Measurements from ENCODE around the gene FOXI2.
A peak's percentile ranks its signal among the peaks of the same experiment; 100 is the strongest.

FOXI2 gene

GRCh38 chr10:127736915-127737562 lies at the start of gene FOXI2:
FOXI2 (plus strand) TSS chr10:127737185; CDS start chr10:127737274, 89 bp downstream.
- no peak within 1 kb of the TSS for H3K9ac ChIP-seq (ENCODE audit: low read length in 5 of 5)
- no peak within 1 kb of the TSS for H3K27ac ChIP-seq (ENCODE audit: low read depth, low read length)
- H3K36me3 ChIP-seq (ENCODE audit: control insufficient read depth in 5 of 5, insufficient read depth in 5 of 5, low read length in 5 of 5) = no peaks in the 10 kb centered on the region
- peak within 1 kb of the TSS in 3 of 5 donors; percentile 22 to 45 (median 41) for H3K4me3 ChIP-seq (ENCODE audit: low read depth in 1 of 5, low read length in 5 of 5)
- H3K9me3 ChIP-seq (ENCODE audit: control insufficient read depth in 5 of 5, low read length in 5 of 5) = no peaks in the 10 kb centered on the region
- peaks cover 0 to 26% (median 4%) of the 10 kb centered on the region in 5 donors for H3K4me1 ChIP-seq (ENCODE audit: control insufficient read depth in 5 of 5, insufficient read depth in 5 of 5, low read length in 5 of 5)
- H3K27me3 ChIP-seq (ENCODE audit: control insufficient read depth in 5 of 5, insufficient read depth in 4 of 5, low read length in 5 of 5) = peaks cover 36 to 66% (median 50%) of the 10 kb centered on the region in 5 donors

- H3K4me1 ChIP-seq (ENCODE audit: control insufficient read depth in 5 of 5, insufficient read depth in 5 of 5, low read length in 5 of 5) = no peaks in the 10 kb centered on the region
- no peak overlapping the region for H3K9ac ChIP-seq (ENCODE audit: low read length in 5 of 5)
- H3K27me3 ChIP-seq (ENCODE audit: control insufficient read depth in 5 of 5, insufficient read depth in 4 of 5, low read length in 5 of 5) = no peaks in the 10 kb centered on the region
- H3K36me3 ChIP-seq (ENCODE audit: control insufficient read depth in 5 of 5, insufficient read depth in 5 of 5, low read length in 5 of 5) = no peaks in the 10 kb centered on the region
- no peak overlapping the region for H3K4me3 ChIP-seq (ENCODE audit: low read depth in 1 of 5, low read length in 5 of 5)
- no peaks in the 10 kb centered on the region for H3K9me3 ChIP-seq (ENCODE audit: control insufficient read depth in 5 of 5, low read length in 5 of 5)
- no peak overlapping the region for H3K27ac ChIP-seq (ENCODE audit: low read depth, low read length)
These were observed 49.4 kb upstream of the FOXI2 start for GRCh38 chr10:127687548-127687947.

- no peak overlapping the region for H3K9ac ChIP-seq (ENCODE audit: low read length in 5 of 5)
These were observed 46.7 kb upstream of the FOXI2 start for GRCh38 chr10:127690176-127690835.

GRCh38 chr10:127694580-127695193 lies 42.3 kb upstream of the FOXI2 start:
- no peak overlapping the region for H3K27ac ChIP-seq (ENCODE audit: low read depth, low read length)
- H3K9me3 ChIP-seq (ENCODE audit: control insufficient read depth in 5 of 5, low read length in 5 of 5) = no peaks in the 10 kb centered on the region
- H3K27me3 ChIP-seq (ENCODE audit: control insufficient read depth in 5 of 5, insufficient read depth in 4 of 5, low read length in 5 of 5) = peaks cover 0 to 3% (median 0%) of the 10 kb centered on the region in 5 donors
- H3K4me3 ChIP-seq (ENCODE audit: low read depth in 1 of 5, low read length in 5 of 5) = no peak overlapping the region
- H3K36me3 ChIP-seq (ENCODE audit: control insufficient read depth in 5 of 5, insufficient read depth in 5 of 5, low read length in 5 of 5) = no peaks in the 10 kb centered on the region
- no peaks in the 10 kb centered on the region for H3K4me1 ChIP-seq (ENCODE audit: control insufficient read depth in 5 of 5, insufficient read depth in 5 of 5, low read length in 5 of 5)
- H3K9ac ChIP-seq (ENCODE audit: low read length in 5 of 5) = no peak overlapping the region

More at GRCh38 chr10:127690176-127690835, 46.7 kb upstream of the FOXI2 start:
- no peaks in the 10 kb centered on the region for H3K36me3 ChIP-seq (ENCODE audit: control insufficient read depth in 5 of 5, insufficient read depth in 5 of 5, low read length in 5 of 5)
- H3K4me1 ChIP-seq (ENCODE audit: control insufficient read depth in 5 of 5, insufficient read depth in 5 of 5, low read length in 5 of 5) = no peaks in the 10 kb centered on the region
- H3K27me3 ChIP-seq (ENCODE audit: control insufficient read depth in 5 of 5, insufficient read depth in 4 of 5, low read length in 5 of 5) = no peaks in the 10 kb centered on the region
- no peaks in the 10 kb centered on the region for H3K9me3 ChIP-seq (ENCODE audit: control insufficient read depth in 5 of 5, low read length in 5 of 5)
- H3K4me3 ChIP-seq (ENCODE audit: low read depth in 1 of 5, low read length in 5 of 5) = no peak overlapping the region
- no peak overlapping the region for H3K27ac ChIP-seq (ENCODE audit: low read depth, low read length)

- Histone ChIP-seq H3K4me1 (ENCODE audit: control insufficient read depth in 5 of 5, insufficient read depth in 5 of 5, low read length in 5 of 5) (no peaks in the 10 kb centered on the region), H3K9me3 (ENCODE audit: control insufficient read depth in 5 of 5, low read length in 5 of 5) (no peaks in the 10 kb centered on the region), H3K27ac (ENCODE audit: low read depth, low read length) (no peak overlapping the region), H3K27me3 (ENCODE audit: control insufficient read depth in 5 of 5, insufficient read depth in 4 of 5, low read length in 5 of 5) (peaks cover 0 to 3% (median 0%) of the 10 kb centered on the region in 5 donors), H3K9ac (ENCODE audit: low read length in 5 of 5) (no peak overlapping the region), H3K4me3 (ENCODE audit: low read depth in 1 of 5, low read length in 5 of 5) (no peak overlapping the region), H3K36me3 (ENCODE audit: control insufficient read depth in 5 of 5, insufficient read depth in 5 of 5, low read length in 5 of 5) (no peaks in the 10 kb centered on the region)
These were observed 41.6 kb upstream of the FOXI2 start for GRCh38 chr10:127695431-127695830.

GRCh38 chr10:127698886-127699285 lies 38.1 kb upstream of the FOXI2 start:
- H3K27me3 ChIP-seq (ENCODE audit: control insufficient read depth in 5 of 5, insufficient read depth in 4 of 5, low read length in 5 of 5) = peaks cover 3 to 13% (median 7%) of the 10 kb centered on the region in 5 donors
- peaks cover 0 to 4% (median 0%) of the 10 kb centered on the region in 5 donors for H3K9me3 ChIP-seq (ENCODE audit: control insufficient read depth in 5 of 5, low read length in 5 of 5)
- H3K4me3 ChIP-seq (ENCODE audit: low read depth in 1 of 5, low read length in 5 of 5) = no peak overlapping the region
- no peaks in the 10 kb centered on the region for H3K4me1 ChIP-seq (ENCODE audit: control insufficient read depth in 5 of 5, insufficient read depth in 5 of 5, low read length in 5 of 5)
- no peaks in the 10 kb centered on the region for H3K36me3 ChIP-seq (ENCODE audit: control insufficient read depth in 5 of 5, insufficient read depth in 5 of 5, low read length in 5 of 5)
- no peak overlapping the region for H3K9ac ChIP-seq (ENCODE audit: low read length in 5 of 5)
- H3K27ac ChIP-seq (ENCODE audit: low read depth, low read length) = no peak overlapping the region

GRCh38 chr10:127699311-127699710 lies 37.7 kb upstream of the FOXI2 start:
- no peak overlapping the region for H3K4me3 ChIP-seq (ENCODE audit: low read depth in 1 of 5, low read length in 5 of 5)
- H3K27me3 ChIP-seq (ENCODE audit: control insufficient read depth in 5 of 5, insufficient read depth in 4 of 5, low read length in 5 of 5) = peaks cover 3 to 13% (median 7%) of the 10 kb centered on the region in 5 donors
- peaks cover 0 to 7% (median 0%) of the 10 kb centered on the region in 5 donors for H3K9me3 ChIP-seq (ENCODE audit: control insufficient read depth in 5 of 5, low read length in 5 of 5)
- no peaks in the 10 kb centered on the region for H3K4me1 ChIP-seq (ENCODE audit: control insufficient read depth in 5 of 5, insufficient read depth in 5 of 5, low read length in 5 of 5)
- no peak overlapping the region for H3K27ac ChIP-seq (ENCODE audit: low read depth, low read length)
- no peaks in the 10 kb centered on the region for H3K36me3 ChIP-seq (ENCODE audit: control insufficient read depth in 5 of 5, insufficient read depth in 5 of 5, low read length in 5 of 5)
- no peak overlapping the region for H3K9ac ChIP-seq (ENCODE audit: low read length in 5 of 5)

- Histone ChIP-seq H3K4me1 (ENCODE audit: control insufficient read depth in 5 of 5, insufficient read depth in 5 of 5, low read length in 5 of 5) (no peaks in the 10 kb centered on the region), H3K27ac (ENCODE audit: low read depth, low read length) (no peak overlapping the region), H3K9ac (ENCODE audit: low read length in 5 of 5) (no peak overlapping the region), H3K9me3 (ENCODE audit: control insufficient read depth in 5 of 5, low read length in 5 of 5) (peaks cover 0 to 7% (median 0%) of the 10 kb centered on the region in 5 donors), H3K27me3 (ENCODE audit: control insufficient read depth in 5 of 5, insufficient read depth in 4 of 5, low read length in 5 of 5) (peaks cover 6 to 13% (median 7%) of the 10 kb centered on the region in 5 donors), H3K4me3 (ENCODE audit: low read depth in 1 of 5, low read length in 5 of 5) (no peak overlapping the region), H3K36me3 (ENCODE audit: control insufficient read depth in 5 of 5, insufficient read depth in 5 of 5, low read length in 5 of 5) (no peaks in the 10 kb centered on the region)
These were observed 34.7 kb upstream of the FOXI2 start for GRCh38 chr10:127702271-127702670.

GRCh38 chr10:127715249-127715648 lies 21.7 kb upstream of the FOXI2 start:
- Histone ChIP-seq H3K4me3 (ENCODE audit: low read depth in 1 of 5, low read length in 5 of 5) (no peak overlapping the region), H3K9ac (ENCODE audit: low read length in 5 of 5) (no peak overlapping the region), H3K27me3 (ENCODE audit: control insufficient read depth in 5 of 5, insufficient read depth in 4 of 5, low read length in 5 of 5) (peaks cover 0 to 13% (median 0%) of the 10 kb centered on the region in 5 donors), H3K27ac (ENCODE audit: low read depth, low read length) (no peak overlapping the region), H3K36me3 (ENCODE audit: control insufficient read depth in 5 of 5, insufficient read depth in 5 of 5, low read length in 5 of 5) (no peaks in the 10 kb centered on the region), H3K4me1 (ENCODE audit: control insufficient read depth in 5 of 5, insufficient read depth in 5 of 5, low read length in 5 of 5) (no peaks in the 10 kb centered on the region), H3K9me3 (ENCODE audit: control insufficient read depth in 5 of 5, low read length in 5 of 5) (no peaks in the 10 kb centered on the region)

GRCh38 chr10:127715782-127716378 lies 21.1 kb upstream of the FOXI2 start:
- Histone ChIP-seq H3K27me3 (ENCODE audit: control insufficient read depth in 5 of 5, insufficient read depth in 4 of 5, low read length in 5 of 5) (peaks cover 0 to 13% (median 0%) of the 10 kb centered on the region in 5 donors), H3K9ac (ENCODE audit: low read length in 5 of 5) (no peak overlapping the region), H3K36me3 (ENCODE audit: control insufficient read depth in 5 of 5, insufficient read depth in 5 of 5, low read length in 5 of 5) (no peaks in the 10 kb centered on the region), H3K9me3 (ENCODE audit: control insufficient read depth in 5 of 5, low read length in 5 of 5) (no peaks in the 10 kb centered on the region), H3K4me3 (ENCODE audit: low read depth in 1 of 5, low read length in 5 of 5) (no peak overlapping the region), H3K4me1 (ENCODE audit: control insufficient read depth in 5 of 5, insufficient read depth in 5 of 5, low read length in 5 of 5) (no peaks in the 10 kb centered on the region), H3K27ac (ENCODE audit: low read depth, low read length) (no peak overlapping the region)
